ENCODE measurements around the gene SETBP1. TPM values are rescaled to one million over a fixed set of nuclear protein-coding genes. Genes with fewer than 3 reads are reported as not detected.

Gene SETBP1
- total RNA-seq, 1 experiment from 2014 or later: 0.05 TPM

DNA sequence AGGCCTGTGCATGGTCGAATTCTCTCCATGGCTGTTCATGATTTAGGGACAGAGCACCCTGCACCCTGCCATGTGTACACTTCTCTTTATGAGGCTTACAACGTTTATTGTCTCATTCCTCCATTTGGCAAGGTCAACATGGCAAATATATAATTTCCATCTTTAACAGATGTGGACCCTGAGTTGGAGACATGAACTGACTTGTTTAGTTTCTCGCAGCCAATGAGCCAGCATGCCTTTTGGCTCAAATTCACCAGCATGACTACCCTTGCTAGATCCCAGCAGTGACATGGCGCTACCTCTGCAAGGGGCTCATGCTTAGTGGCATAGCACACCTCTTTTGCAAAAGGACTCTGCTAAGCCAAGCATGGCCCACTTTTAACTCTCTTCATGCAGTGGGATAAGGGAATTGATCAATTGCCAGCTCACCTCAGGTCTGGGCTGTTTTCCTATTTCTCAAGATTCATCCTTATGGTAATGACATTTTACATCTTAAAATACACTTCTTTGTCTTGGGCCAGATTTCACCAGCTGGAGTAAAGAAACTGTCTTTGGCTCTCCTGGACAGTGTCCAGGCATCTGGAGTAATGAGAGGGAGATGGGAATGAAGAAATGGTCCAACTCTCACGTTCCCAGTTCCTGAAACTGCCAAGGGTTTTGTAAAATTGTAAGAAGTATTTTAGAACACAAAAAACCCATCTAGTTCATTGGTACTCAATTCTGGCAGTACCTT is 159.5 kb downstream of the SETBP1 start (continued):
- TF ChIP-seq, protein P1, sequence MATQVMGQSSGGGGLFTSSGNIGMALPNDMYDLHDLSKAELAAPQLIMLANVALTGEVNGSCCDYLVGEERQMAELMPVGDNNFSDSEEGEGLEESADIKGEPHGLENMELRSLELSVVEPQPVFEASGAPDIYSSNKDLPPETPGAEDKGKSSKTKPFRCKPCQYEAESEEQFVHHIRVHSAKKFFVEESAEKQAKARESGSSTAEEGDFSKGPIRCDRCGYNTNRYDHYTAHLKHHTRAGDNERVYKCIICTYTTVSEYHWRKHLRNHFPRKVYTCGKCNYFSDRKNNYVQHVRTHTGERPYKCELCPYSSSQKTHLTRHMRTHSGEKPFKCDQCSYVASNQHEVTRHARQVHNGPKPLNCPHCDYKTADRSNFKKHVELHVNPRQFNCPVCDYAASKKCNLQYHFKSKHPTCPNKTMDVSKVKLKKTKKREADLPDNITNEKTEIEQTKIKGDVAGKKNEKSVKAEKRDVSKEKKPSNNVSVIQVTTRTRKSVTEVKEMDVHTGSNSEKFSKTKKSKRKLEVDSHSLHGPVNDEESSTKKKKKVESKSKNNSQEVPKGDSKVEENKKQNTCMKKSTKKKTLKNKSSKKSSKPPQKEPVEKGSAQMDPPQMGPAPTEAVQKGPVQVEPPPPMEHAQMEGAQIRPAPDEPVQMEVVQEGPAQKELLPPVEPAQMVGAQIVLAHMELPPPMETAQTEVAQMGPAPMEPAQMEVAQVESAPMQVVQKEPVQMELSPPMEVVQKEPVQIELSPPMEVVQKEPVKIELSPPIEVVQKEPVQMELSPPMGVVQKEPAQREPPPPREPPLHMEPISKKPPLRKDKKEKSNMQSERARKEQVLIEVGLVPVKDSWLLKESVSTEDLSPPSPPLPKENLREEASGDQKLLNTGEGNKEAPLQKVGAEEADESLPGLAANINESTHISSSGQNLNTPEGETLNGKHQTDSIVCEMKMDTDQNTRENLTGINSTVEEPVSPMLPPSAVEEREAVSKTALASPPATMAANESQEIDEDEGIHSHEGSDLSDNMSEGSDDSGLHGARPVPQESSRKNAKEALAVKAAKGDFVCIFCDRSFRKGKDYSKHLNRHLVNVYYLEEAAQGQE (IDR thresholded peaks at IDR 0.05; ENCODE audit: low read depth): no peak
- TF ChIP-seq SIN3A (IDR thresholded peaks at IDR 0.05; ENCODE audit: low read depth) (no peak), ELF1 (IDR thresholded peaks at IDR 0.05; ENCODE audit: borderline replicate concordance, low read depth) (no peak)
- TF ChIP-seq, protein P2, sequence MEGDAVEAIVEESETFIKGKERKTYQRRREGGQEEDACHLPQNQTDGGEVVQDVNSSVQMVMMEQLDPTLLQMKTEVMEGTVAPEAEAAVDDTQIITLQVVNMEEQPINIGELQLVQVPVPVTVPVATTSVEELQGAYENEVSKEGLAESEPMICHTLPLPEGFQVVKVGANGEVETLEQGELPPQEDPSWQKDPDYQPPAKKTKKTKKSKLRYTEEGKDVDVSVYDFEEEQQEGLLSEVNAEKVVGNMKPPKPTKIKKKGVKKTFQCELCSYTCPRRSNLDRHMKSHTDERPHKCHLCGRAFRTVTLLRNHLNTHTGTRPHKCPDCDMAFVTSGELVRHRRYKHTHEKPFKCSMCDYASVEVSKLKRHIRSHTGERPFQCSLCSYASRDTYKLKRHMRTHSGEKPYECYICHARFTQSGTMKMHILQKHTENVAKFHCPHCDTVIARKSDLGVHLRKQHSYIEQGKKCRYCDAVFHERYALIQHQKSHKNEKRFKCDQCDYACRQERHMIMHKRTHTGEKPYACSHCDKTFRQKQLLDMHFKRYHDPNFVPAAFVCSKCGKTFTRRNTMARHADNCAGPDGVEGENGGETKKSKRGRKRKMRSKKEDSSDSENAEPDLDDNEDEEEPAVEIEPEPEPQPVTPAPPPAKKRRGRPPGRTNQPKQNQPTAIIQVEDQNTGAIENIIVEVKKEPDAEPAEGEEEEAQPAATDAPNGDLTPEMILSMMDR (IDR thresholded peaks at IDR 0.05 in 2 of 3, conservative IDR thresholded peaks at IDR 0.05 in 1 of 3; ENCODE audit: borderline replicate concordance in 1 of 3, insufficient read depth in 1 of 3, low read depth in 2 of 3, low read length in 2 of 3): no peak

DNA sequence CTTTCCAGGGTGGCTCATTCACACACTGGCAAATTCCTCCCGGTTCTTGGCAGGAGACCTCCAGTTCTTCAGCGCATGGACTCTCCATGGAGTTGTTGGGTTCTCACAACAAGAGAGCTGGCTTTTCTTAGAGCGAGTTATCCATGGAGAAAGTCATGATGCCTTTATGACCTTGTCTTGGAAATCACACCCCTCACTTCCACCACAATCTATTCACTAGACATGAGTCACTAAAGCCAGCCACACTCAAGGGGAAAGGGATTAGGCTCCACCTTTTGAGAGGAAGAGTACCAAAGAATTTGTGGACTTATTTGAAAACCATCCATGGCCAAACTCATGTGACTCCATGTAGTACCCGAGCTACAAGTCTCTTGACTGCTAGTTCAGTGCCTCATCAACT is 160.5 kb downstream of the SETBP1 start:
- H2AFZ ChIP-seq (ENCODE audit: low read depth, low read length, poor library complexity, severe bottlenecking): no peak overlapping the region
- no TSS peak for BruUV-seq (replicated peaks)
- H4K20me1 ChIP-seq (ENCODE audit: insufficient read depth): no peaks in the 10 kb centered on the region
- ChIA-PET CTCF (no interaction called here), RAD21 (ENCODE audit: low non-redundant PET in 1 of 2, low total read pairs in 2 of 2, uncharacterized antibody in 2 of 2, unreplicated experiment in 2 of 2) (no interaction called here), POLR2A (no interaction called here)
- no peaks in the 10 kb centered on the region for H3K9me2 ChIP-seq (ENCODE audit: insufficient read depth)
- H3K9me3 ChIP-seq (ENCODE audit: control insufficient read depth in 1 of 2, insufficient read depth in 1 of 2, low read depth in 1 of 2, low read length in 2 of 2): peaks cover 21 to 26% of the 10 kb centered on the region in 2 experiments; a peak in 2 of 4 replicates
- H3K9ac ChIP-seq (ENCODE audit: low read length): no peak overlapping the region
- H3K36me3 ChIP-seq (ENCODE audit: control insufficient read depth in 1 of 2, insufficient read depth in 2 of 2, low read length in 2 of 2): no peaks in the 10 kb centered on the region
- H3K27ac ChIP-seq (ENCODE audit: low read depth, low read length): no peak overlapping the region
- H3K4me2 ChIP-seq (ENCODE audit: low read length): no peak overlapping the region
- ATAC-seq (no peak), DNase-seq (ENCODE audit: low read depth, low spot score) (no peak)
- intact Hi-C loops (cut with micrococcal nuclease): no loop called here
- H3K4me1 ChIP-seq (ENCODE audit: control insufficient read depth in 1 of 2, insufficient read depth in 2 of 2, low read length in 2 of 2): no peaks in the 10 kb centered on the region
- no peak overlapping the region for H3K4me3 ChIP-seq (replicated peaks in 1 of 2; ENCODE audit: low read depth in 1 of 2, low read length in 2 of 2)
- H3K79me2 ChIP-seq (ENCODE audit: insufficient read depth, low read length): no peaks in the 10 kb centered on the region
- H3K27me3 ChIP-seq (ENCODE audit: insufficient read depth, low read length): no peaks in the 10 kb centered on the region
- TF ChIP-seq SRF (IDR thresholded peaks at IDR 0.05; ENCODE audit: low read depth): no peak
- TF ChIP-seq POLR2A (IDR thresholded peaks at IDR 0.05; ENCODE audit: borderline replicate concordance, extremely low read depth, insufficient read depth, insufficient read length): no peak
- TF ChIP-seq FOSL1 (IDR thresholded peaks at IDR 0.05; ENCODE audit: low read depth): no peak
- no peak for TF ChIP-seq CEBPB (IDR thresholded peaks at IDR 0.05; ENCODE audit: low read depth)
- no peak for TF ChIP-seq EZH2 (IDR thresholded peaks at IDR 0.05)
- TF ChIP-seq RAD21 (IDR thresholded peaks at IDR 0.05; ENCODE audit: low read depth): no peak
- no peak for TF ChIP-seq EZH2phosphoT487 (IDR thresholded peaks at IDR 0.05; ENCODE audit: borderline replicate concordance)
- no peak for TF ChIP-seq POLR2AphosphoS5 (IDR thresholded peaks at IDR 0.05; ENCODE audit: low read depth, low read length)
- TF ChIP-seq YY1 (IDR thresholded peaks at IDR 0.05; ENCODE audit: extremely low read depth, insufficient replicate concordance, low read depth, low read length): no peak
- TF ChIP-seq, protein P1 (IDR thresholded peaks at IDR 0.05; ENCODE audit: low read depth): no peak
